GM06990 (cell line): ENCODE results near the gene MMP21.

ENCODE experiments used
- DNase-seq: peaks from one replicate; pipeline ENCODE4 v3.0.0-alpha.2; 2011; ENCODE audit not compliant: insufficient read length; ENCODE audit errors: extremely low read depth
- H3K27me3 ChIP-seq: replicated peaks from 2 replicates; pipeline ENCODE4 v1.6.0; 2011; ENCODE audit warnings: low read length; ENCODE audit not compliant: control insufficient read depth, insufficient read depth
- H3K36me3 ChIP-seq: 2 replicates; pipeline ENCODE4 v1.5.1; 2011; ENCODE audit warnings: low read length; ENCODE audit not compliant: control insufficient read depth, insufficient read depth
- H3K4me3 ChIP-seq: replicated peaks from 2 replicates; pipeline ENCODE4 v1.5.1; 2011; ENCODE audit warnings: low read depth, mild to moderate bottlenecking, control low read depth, low read length
- TF ChIP-seq, protein P1 (sequence below): IDR thresholded peaks from 2 replicates; pipeline ENCODE4 v1.5.1; 2011; ENCODE audit warnings: low read length, control low read depth, mild to moderate bottlenecking, inconsistent platforms; ENCODE audit not compliant: insufficient read depth, poor library complexity, severe bottlenecking

MMP21 gene

DNA sequence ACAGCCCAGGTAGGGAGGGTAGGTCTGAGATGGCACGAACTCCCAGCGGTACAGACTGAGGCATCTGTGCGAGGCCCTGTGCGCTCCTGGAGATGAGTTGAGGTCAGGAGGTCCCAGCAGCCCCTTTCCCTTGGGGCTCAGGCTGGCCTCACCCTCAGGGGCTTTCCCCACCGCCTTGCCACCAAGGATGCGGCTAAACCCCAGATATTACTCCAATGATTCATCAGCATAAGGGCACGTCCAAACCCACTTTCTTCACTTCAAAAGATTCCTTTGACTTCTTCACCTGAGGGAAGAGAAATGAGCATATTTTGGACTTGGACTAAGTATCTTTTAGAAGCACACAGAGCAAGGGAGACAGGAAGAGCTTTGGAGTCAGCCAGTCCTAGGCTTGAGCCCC, 27.1 kb upstream of the MMP21 start:
- Histone ChIP-seq H3K36me3 (peaks cover 14% of the 10 kb centered on the region), H3K27me3 (no peaks in the 10 kb centered on the region), H3K4me3 (no peak overlapping the region)
- TF ChIP-seq, protein P1, sequence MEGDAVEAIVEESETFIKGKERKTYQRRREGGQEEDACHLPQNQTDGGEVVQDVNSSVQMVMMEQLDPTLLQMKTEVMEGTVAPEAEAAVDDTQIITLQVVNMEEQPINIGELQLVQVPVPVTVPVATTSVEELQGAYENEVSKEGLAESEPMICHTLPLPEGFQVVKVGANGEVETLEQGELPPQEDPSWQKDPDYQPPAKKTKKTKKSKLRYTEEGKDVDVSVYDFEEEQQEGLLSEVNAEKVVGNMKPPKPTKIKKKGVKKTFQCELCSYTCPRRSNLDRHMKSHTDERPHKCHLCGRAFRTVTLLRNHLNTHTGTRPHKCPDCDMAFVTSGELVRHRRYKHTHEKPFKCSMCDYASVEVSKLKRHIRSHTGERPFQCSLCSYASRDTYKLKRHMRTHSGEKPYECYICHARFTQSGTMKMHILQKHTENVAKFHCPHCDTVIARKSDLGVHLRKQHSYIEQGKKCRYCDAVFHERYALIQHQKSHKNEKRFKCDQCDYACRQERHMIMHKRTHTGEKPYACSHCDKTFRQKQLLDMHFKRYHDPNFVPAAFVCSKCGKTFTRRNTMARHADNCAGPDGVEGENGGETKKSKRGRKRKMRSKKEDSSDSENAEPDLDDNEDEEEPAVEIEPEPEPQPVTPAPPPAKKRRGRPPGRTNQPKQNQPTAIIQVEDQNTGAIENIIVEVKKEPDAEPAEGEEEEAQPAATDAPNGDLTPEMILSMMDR, result no peak
- DNase-seq, result no peak

- no peak for DNase-seq
- Histone ChIP-seq H3K27me3 (no peaks in the 10 kb centered on the region), H3K36me3 (peaks cover 15% of the 10 kb centered on the region), H3K4me3 (no peak overlapping the region)
- TF ChIP-seq, protein P1, result no peak
Measured at GRCh38 chr10:125802131-125802530, 26.5 kb upstream of the MMP21 start.

GRCh38 chr10:125801574-125801973, 26.0 kb upstream of the MMP21 start:
- Histone ChIP-seq H3K4me3 (no peak overlapping the region), H3K36me3 (peaks cover 13% of the 10 kb centered on the region), H3K27me3 (no peaks in the 10 kb centered on the region)
- TF ChIP-seq, protein P1, result no peak
- DNase-seq, result no peak

GRCh38 chr10:125799451-125800182, 24.0 kb upstream of the MMP21 start:
- no peak for DNase-seq
- H3K36me3 ChIP-seq, result peaks cover 18% of the 10 kb centered on the region

DNA sequence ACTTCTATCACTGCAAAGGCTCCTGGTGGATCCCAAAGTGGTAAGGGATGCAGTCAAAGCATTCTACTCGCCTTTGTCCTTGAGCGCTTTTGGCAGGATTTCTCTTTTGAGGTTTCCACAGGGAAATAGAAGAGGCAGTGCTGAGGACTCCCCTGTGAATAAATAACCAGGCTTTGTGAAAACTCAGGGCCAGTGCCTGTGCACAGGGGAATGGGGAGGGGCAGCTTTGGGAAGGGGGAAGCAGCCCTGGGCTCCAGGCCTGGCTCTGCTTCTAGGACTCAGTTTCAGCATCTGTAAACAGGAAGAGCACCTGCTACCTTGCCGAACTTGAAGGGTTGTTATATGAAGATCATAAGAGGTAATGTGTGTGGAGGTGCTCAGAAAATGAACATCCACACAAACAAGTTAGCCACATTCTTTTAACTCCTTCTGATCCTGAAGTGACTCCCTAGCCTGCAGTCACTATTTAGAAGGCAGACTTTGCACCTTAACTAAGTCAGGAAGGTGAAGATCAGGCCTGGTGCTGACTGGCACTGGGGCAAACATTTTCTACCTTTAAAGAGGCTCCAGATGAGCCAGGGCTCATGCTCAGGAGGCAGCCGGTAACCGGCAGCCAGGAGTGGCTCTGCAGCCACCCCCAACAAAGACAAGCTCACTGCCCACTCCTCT, 22.5 kb upstream of the MMP21 start:
- Histone ChIP-seq H3K27me3 (no peaks in the 10 kb centered on the region), H3K4me3 (no peak overlapping the region), H3K36me3 (peaks cover 22% of the 10 kb centered on the region)
- no peak for DNase-seq
- TF ChIP-seq, protein P1, result no peak

More at GRCh38 chr10:125799451-125800182, 24.0 kb upstream of the MMP21 start:
- TF ChIP-seq, protein P1, result no peak
- Histone ChIP-seq H3K4me3 (no peak overlapping the region), H3K27me3 (no peaks in the 10 kb centered on the region)
